T-cell (primary cell): Measurements from ENCODE around the gene GPR32. TPM values are rescaled to one million over a fixed set of nuclear protein-coding genes. Genes with fewer than 3 reads are reported as not detected.
"Not testable (repeated sequence)": the region's sequence is repeated elsewhere in the genome, so short reads cannot be mapped to it uniquely, and the experiment has no call there.

Experiments used
- ATAC-seq, 4 experiments: fragments of 200-7000 bp in 3 of 4; fragments of 150-1000 bp in 1 of 4; cut with Tn5 transposase; replicated peaks in 1 of 4; 1 replicate in 3 of 4; 2 replicates in 1 of 4; pipeline ENCODE4 v1.10.0; 2021; ENCODE audit warnings: moderate library complexity in 3 of 4, mild to moderate bottlenecking in 2 of 4, moderate number of reproducible peaks in 1 of 4
- CTCF ChIA-PET, 2 donors: fragments of 300-600 bp; sonication (Branson Sonifier 250); formaldehyde crosslinking; loops; one replicate each; lab custom pipeline; 2022; ENCODE audit warnings: antibody characterized with exemption in 2 of 2; lab: Charles Lee
- POLR2A ChIA-PET, 2 donors: fragments of 300-600 bp; sonication (Branson Sonifier 250); formaldehyde crosslinking; loops; one replicate each; lab custom pipeline; 2022; ENCODE audit warnings: antibody characterized with exemption in 2 of 2; lab: Charles Lee
- DNase-seq, 35 experiments: peaks; one replicate each; pipeline versions ENCODE4 v3.0.0 to v3.0.0-alpha.2; 2013 to 2023
- H3K27ac ChIP-seq: one replicate; pipeline ENCODE4 v1.5.1; 2013; ENCODE audit warnings: low read length
- H3K27me3 ChIP-seq, 2 experiments: replicated peaks in 1 of 2; 1 replicate in 1 of 2; 2 replicates in 1 of 2; pipeline versions ENCODE4 v1.6.1 to v1.7.0; 2013; ENCODE audit warnings: low read length in 1 of 2, mixed read lengths in 1 of 2; ENCODE audit not compliant: control insufficient read depth in 2 of 2, insufficient read depth in 2 of 2; ENCODE audit errors: extremely low read depth in 1 of 2
- H3K36me3 ChIP-seq, 2 donors: 1 replicate in 1 of 2; 2 replicates in 1 of 2; pipeline versions ENCODE4 v1.6.1 to v1.7.0; 2013; ENCODE audit warnings: low read length in 1 of 2; ENCODE audit not compliant: control insufficient read depth in 2 of 2, insufficient read depth in 1 of 2; ENCODE audit errors: extremely low read depth in 1 of 2
- H3K4me1 ChIP-seq, 2 experiments: 1 replicate in 1 of 2; 2 replicates in 1 of 2; pipeline versions ENCODE4 v1.6.1 to v1.7.0; 2013; ENCODE audit warnings: low read length in 2 of 2, mixed read lengths in 1 of 2; ENCODE audit not compliant: insufficient read depth in 2 of 2, control insufficient read depth in 1 of 2; ENCODE audit errors: extremely low read depth in 1 of 2
- H3K4me3 ChIP-seq, 2 donors: 1 replicate in 1 of 2; 2 replicates in 1 of 2; pipeline versions ENCODE4 v1.5.1 to v1.7.0; 2013; ENCODE audit warnings: mild to moderate bottlenecking in 2 of 2, low read length in 1 of 2, moderate library complexity in 1 of 2; ENCODE audit not compliant: control insufficient read depth in 1 of 2; ENCODE audit errors: extremely low read depth in 1 of 2
- H3K9me3 ChIP-seq: 2 replicates; pipeline ENCODE4 v1.7.0; 2013
- H3K27ac Mint-ChIP-seq, 2 donors: one replicate each; pipeline ENCODE4 v1.8.0; 2020 to 2021; ENCODE audit warnings: mild to moderate bottlenecking in 2 of 2, mixed read lengths in 2 of 2
- H3K27me3 Mint-ChIP-seq, 2 donors: one replicate each; pipeline ENCODE4 v1.8.0; 2021 to 2022; ENCODE audit warnings: mixed read lengths in 2 of 2
- H3K36me3 Mint-ChIP-seq: one replicate; pipeline ENCODE4 v1.8.0; 2021; ENCODE audit warnings: mixed read lengths
- H3K4me1 Mint-ChIP-seq, 3 donors: one replicate each; pipeline ENCODE4 v1.8.0; 2020 to 2022; ENCODE audit warnings: mixed read lengths in 3 of 3, mild to moderate bottlenecking in 1 of 3
- H3K4me3 Mint-ChIP-seq, 3 donors: one replicate each; pipeline ENCODE4 v1.8.0; 2020 to 2022; ENCODE audit warnings: mild to moderate bottlenecking in 3 of 3, mixed read lengths in 3 of 3, moderate library complexity in 3 of 3
- H3K9me3 Mint-ChIP-seq, 3 donors: one replicate each; pipeline ENCODE4 v1.8.0; 2020 to 2022; ENCODE audit warnings: mixed read lengths in 3 of 3
- WGBS: methylation state at CpG from one replicate; pipeline ENCODE4 v1.1.5; 2013; ENCODE audit warnings: missing lambda C conversion rate; ENCODE audit not compliant: insufficient coverage; 5-methylcytosine and 5-hydroxymethylcytosine counted together
- total RNA-seq, 35 experiments: library from RNA in 6 of 35; stranded (reverse) in 6 of 35; fragments of 120-200 nt in 1 of 35; gene quantifications; one replicate each; pipeline versions ENCODE4 v1.2.1 to v1.2.4 and lab custom pipeline; 2013 to 2026

Gene GPR32
- total RNA-seq, 5 donors from 2014 or later (not counting 1 experiment from before 2014, with no cell fraction given) = not detected

GRCh38 chr19:50757624-50758023 is 12.6 kb upstream of the GPR32 start:
- no CpG with 5 or more reads among the region's 3 CpGs for WGBS
- H3K4me3 Mint-ChIP-seq, H3K9me3 ChIP-seq, H3K27ac Mint-ChIP-seq, H3K36me3 Mint-ChIP-seq, DNase-seq, H3K9me3 Mint-ChIP-seq, H3K27ac ChIP-seq, CTCF ChIA-PET, H3K4me1 ChIP-seq, ATAC-seq, POLR2A ChIA-PET, H3K4me1 Mint-ChIP-seq, H3K4me3 ChIP-seq, H3K36me3 ChIP-seq: not testable (repeated sequence)
- peaks cover 0 to 13% of the 10 kb centered on the region in 2 experiments for H3K27me3 ChIP-seq
- peaks cover 17 to 21% of the 10 kb centered on the region in 2 donors for H3K27me3 Mint-ChIP-seq

- peaks cover 12 to 14% of the 10 kb centered on the region in 2 donors for H3K27me3 Mint-ChIP-seq
- H3K36me3 ChIP-seq, H3K9me3 ChIP-seq, H3K9me3 Mint-ChIP-seq, H3K4me3 Mint-ChIP-seq, DNase-seq, H3K4me1 Mint-ChIP-seq, CTCF ChIA-PET, POLR2A ChIA-PET, H3K27ac ChIP-seq, H3K36me3 Mint-ChIP-seq, H3K27ac Mint-ChIP-seq, H3K4me1 ChIP-seq, H3K4me3 ChIP-seq, ATAC-seq: not testable (repeated sequence)
- peaks cover 0 to 11% of the 10 kb centered on the region in 2 experiments for H3K27me3 ChIP-seq
- WGBS = 91% methylated on average over 7 of the region's 18 CpGs
These were observed 11.2 kb upstream of the GPR32 start for GRCh38 chr19:50759076-50759475.

GRCh38 chr19:50759886-50760285 is 10.4 kb upstream of the GPR32 start:
- Histone ChIP-seq H3K4me1 (no peaks in the 10 kb centered on the region), H3K27ac (no peak overlapping the region), H3K9me3 (no peaks in the 10 kb centered on the region), H3K27me3 (peaks cover 0 to 8% of the 10 kb centered on the region in 2 experiments), H3K36me3 (no peaks in the 10 kb centered on the region), H3K4me3 (no peak overlapping the region)
- peaks cover 0 to 4% (median 0%) of the 10 kb centered on the region in 3 donors for H3K9me3 Mint-ChIP-seq
- 50% methylated on average over 2 of the region's 4 CpGs for WGBS
- no peaks in the 10 kb centered on the region for H3K36me3 Mint-ChIP-seq
- DNase-seq (peak in 1 of 35 experiments; percentile 16), ATAC-seq (no peak)
- no peak overlapping the region for H3K27ac Mint-ChIP-seq
- H3K4me1 Mint-ChIP-seq = no peaks in the 10 kb centered on the region
- H3K4me3 Mint-ChIP-seq = no peak overlapping the region
- ChIA-PET POLR2A (no interaction called here), CTCF (interaction anchor here in 1 of 2 donors (0.7 kb wide), 1 partner anchor 60 kb away, joined by 3 read pairs; no protein-coding TSS in a partner anchor)
- H3K27me3 Mint-ChIP-seq = peaks cover 10 to 19% of the 10 kb centered on the region in 2 donors

- H3K36me3 ChIP-seq, CTCF ChIA-PET, H3K27ac Mint-ChIP-seq, POLR2A ChIA-PET, ATAC-seq, H3K4me1 ChIP-seq, H3K4me3 Mint-ChIP-seq, H3K4me3 ChIP-seq, H3K36me3 Mint-ChIP-seq, DNase-seq, H3K9me3 Mint-ChIP-seq, H3K27ac ChIP-seq, H3K27me3 ChIP-seq, H3K9me3 ChIP-seq, H3K4me1 Mint-ChIP-seq: not testable (repeated sequence)
- peaks cover 9 to 22% of the 10 kb centered on the region in 2 donors for H3K27me3 Mint-ChIP-seq
- 68% methylated on average over 2 of the region's 3 CpGs for WGBS
These were observed 8.8 kb upstream of the GPR32 start for GRCh38 chr19:50761501-50761900.

GRCh38 chr19:50763521-50763920 is 6.7 kb upstream of the GPR32 start:
- H3K27ac Mint-ChIP-seq, H3K4me3 Mint-ChIP-seq, H3K36me3 ChIP-seq, H3K27ac ChIP-seq, H3K4me3 ChIP-seq, H3K36me3 Mint-ChIP-seq, H3K9me3 ChIP-seq, H3K9me3 Mint-ChIP-seq, H3K27me3 ChIP-seq, CTCF ChIA-PET, ATAC-seq, POLR2A ChIA-PET, DNase-seq, H3K4me1 ChIP-seq, H3K4me1 Mint-ChIP-seq: not testable (repeated sequence)
- WGBS = no CpG with 5 or more reads among the region's 13 CpGs
- H3K27me3 Mint-ChIP-seq = peaks cover 15 to 21% of the 10 kb centered on the region in 2 donors

GRCh38 chr19:50764409-50764808 is 5.9 kb upstream of the GPR32 start:
- ATAC-seq (no peak), DNase-seq (no peak)
- peaks cover 15 to 23% of the 10 kb centered on the region in 2 donors for H3K27me3 Mint-ChIP-seq
- H3K27me3 ChIP-seq = peaks cover 0 to 13% of the 10 kb centered on the region in 2 experiments
- no peaks in the 10 kb centered on the region for H3K36me3 Mint-ChIP-seq
- no peaks in the 10 kb centered on the region for H3K4me1 Mint-ChIP-seq
- no peak overlapping the region for H3K27ac ChIP-seq
- 100% methylated on average over 2 of the region's 7 CpGs for WGBS
- H3K9me3 ChIP-seq = no peaks in the 10 kb centered on the region
- H3K4me1 ChIP-seq = no peaks in the 10 kb centered on the region
- H3K27ac Mint-ChIP-seq = no peak overlapping the region
- peaks cover 0 to 4% (median 0%) of the 10 kb centered on the region in 3 donors for H3K9me3 Mint-ChIP-seq
- no peaks in the 10 kb centered on the region for H3K36me3 ChIP-seq
- no peak overlapping the region for H3K4me3 Mint-ChIP-seq
- ChIA-PET POLR2A (no interaction called here), CTCF (interaction anchor here (0.5 to 0.6 kb wide), 2 partner anchors 41 to 256 kb away, joined by 3 read pairs; partner anchors contain the start of gene CLEC11A (in 1 of the 2))
- no peak overlapping the region for H3K4me3 ChIP-seq

- POLR2A ChIA-PET, H3K4me3 ChIP-seq, CTCF ChIA-PET, ATAC-seq, H3K27ac ChIP-seq, H3K36me3 Mint-ChIP-seq, H3K27ac Mint-ChIP-seq, H3K9me3 ChIP-seq, DNase-seq, H3K4me1 Mint-ChIP-seq, H3K36me3 ChIP-seq, H3K9me3 Mint-ChIP-seq, H3K4me3 Mint-ChIP-seq, H3K4me1 ChIP-seq: not testable (repeated sequence)
- peaks cover 21 to 26% of the 10 kb centered on the region in 2 donors for H3K27me3 Mint-ChIP-seq
- WGBS = 78% methylated on average over 8 of the region's 12 CpGs
- H3K27me3 ChIP-seq = peaks cover 0 to 25% of the 10 kb centered on the region in 2 experiments
These were observed 3.5 kb upstream of the GPR32 start for GRCh38 chr19:50766746-50767145.
